AG09319 (cell line): ENCODE results near the gene IL17RE.
A peak's percentile ranks its signal among the peaks of the same experiment; 100 is the strongest.

Experiments
- DNase-seq: peaks from one replicate; pipeline ENCODE4 v3.0.0-alpha.2; 2010; ENCODE audit warnings: low read depth; ENCODE audit errors: extremely low read depth
- TF ChIP-seq, protein P1 (sequence below): IDR thresholded peaks from 2 replicates; pipeline ENCODE4 v1.5.1; 2011; ENCODE audit warnings: low read depth, mild to moderate bottlenecking, inconsistent platforms, low read length, moderate library complexity

Gene IL17RE

GRCh38 chr3:9917820-9918219, 15.2 kb downstream of the IL17RE start:
- no peak for DNase-seq
- TF ChIP-seq, protein P1, sequence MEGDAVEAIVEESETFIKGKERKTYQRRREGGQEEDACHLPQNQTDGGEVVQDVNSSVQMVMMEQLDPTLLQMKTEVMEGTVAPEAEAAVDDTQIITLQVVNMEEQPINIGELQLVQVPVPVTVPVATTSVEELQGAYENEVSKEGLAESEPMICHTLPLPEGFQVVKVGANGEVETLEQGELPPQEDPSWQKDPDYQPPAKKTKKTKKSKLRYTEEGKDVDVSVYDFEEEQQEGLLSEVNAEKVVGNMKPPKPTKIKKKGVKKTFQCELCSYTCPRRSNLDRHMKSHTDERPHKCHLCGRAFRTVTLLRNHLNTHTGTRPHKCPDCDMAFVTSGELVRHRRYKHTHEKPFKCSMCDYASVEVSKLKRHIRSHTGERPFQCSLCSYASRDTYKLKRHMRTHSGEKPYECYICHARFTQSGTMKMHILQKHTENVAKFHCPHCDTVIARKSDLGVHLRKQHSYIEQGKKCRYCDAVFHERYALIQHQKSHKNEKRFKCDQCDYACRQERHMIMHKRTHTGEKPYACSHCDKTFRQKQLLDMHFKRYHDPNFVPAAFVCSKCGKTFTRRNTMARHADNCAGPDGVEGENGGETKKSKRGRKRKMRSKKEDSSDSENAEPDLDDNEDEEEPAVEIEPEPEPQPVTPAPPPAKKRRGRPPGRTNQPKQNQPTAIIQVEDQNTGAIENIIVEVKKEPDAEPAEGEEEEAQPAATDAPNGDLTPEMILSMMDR, result no peak

- TF ChIP-seq, protein P1, result no peak
- no peak for DNase-seq
Observed at GRCh38 chr3:9918261-9919038, 15.8 kb downstream of the IL17RE start.

DNA sequence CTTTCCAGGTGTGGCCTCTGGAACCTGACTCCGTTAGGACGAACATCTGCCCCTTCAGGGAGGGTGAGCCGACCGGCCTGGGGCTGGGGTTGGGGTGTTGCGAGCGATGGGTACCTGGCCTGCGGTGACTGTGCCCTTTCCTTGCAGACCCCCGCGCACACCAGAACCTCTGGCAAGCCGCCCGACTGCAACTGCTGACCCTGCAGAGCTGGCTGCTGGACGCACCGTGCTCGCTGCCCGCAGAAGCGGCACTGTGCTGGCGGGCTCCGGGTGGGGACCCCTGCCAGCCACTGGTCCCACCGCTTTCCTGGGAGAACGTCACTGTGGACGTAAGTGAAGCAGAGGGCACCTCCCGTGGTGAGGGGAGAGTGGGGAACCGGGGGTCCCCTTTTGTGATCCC, 25.5 kb downstream of the IL17RE start:
- TF ChIP-seq, protein P1, result no peak
- DNase-seq, result no peak

DNA sequence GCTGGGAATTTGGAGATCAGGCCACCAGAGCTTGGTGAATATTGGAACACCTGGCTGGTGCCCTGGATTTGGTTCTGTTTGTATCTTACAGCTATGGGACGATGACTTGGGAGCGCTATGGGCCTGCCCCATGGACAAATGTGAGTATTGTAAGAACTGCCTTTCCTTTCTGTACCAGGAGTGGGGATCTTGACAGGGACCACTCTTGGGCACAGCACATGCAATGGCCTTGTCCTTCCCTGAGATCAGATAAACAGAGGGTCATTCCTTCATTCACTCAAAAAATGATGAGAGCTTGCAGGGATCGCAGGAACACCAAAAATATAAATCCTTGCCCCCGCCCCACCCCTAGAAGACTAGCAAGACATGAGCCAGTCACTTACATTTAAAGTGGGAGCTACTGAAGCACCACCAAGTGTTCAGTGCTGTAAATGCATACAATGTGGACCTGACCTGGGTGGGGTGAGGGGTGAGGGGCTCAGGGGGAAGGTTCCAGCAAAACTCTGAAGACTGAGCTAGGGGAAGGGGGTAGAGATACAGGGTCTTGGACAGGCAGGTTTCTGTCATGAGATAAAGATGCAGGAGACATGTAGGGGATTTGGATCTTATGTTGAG, 28.3 kb downstream of the IL17RE start:
- no peak for DNase-seq
- TF ChIP-seq, protein P1, result peak; percentile 7; the same call in 1 of the 2 replicates

GRCh38 chr3:9932535-9932842, 29.8 kb downstream of the IL17RE start:
- TF ChIP-seq, protein P1, result no peak
- no peak for DNase-seq

GRCh38 chr3:9932843-9933560, 30.4 kb downstream of the IL17RE start:
- DNase-seq, result no peak
- TF ChIP-seq, protein P1, result peak; percentile 73
